Measurements from ENCODE around the gene RAC2.

- no peak for TF ChIP-seq CTCF (IDR thresholded peaks at IDR 0.05; ENCODE audit: low read length)
- no peak for TF ChIP-seq EZH2 (optimal IDR thresholded peaks at IDR 0.05; ENCODE audit: low read depth, low read length)
Measured at GRCh38 chr22:37208401-37209139, 35.5 kb downstream of the RAC2 start.

All from MM.1S (cell line).